ENCODE results near the gene PREPL.

The PREPL gene

GRCh38 chr2:44297431-44297830 is 63.9 kb downstream of the PREPL start:
- no peak for TF ChIP-seq ZNF341 (tag by site-specific recombination; IDR thresholded peaks at IDR 0.05; ENCODE audit: low read depth)
- 0 out of 2 replicates have a peak, but pooled peaks have one; percentile 14 for TF ChIP-seq ZFHX2 (tag by site-specific recombination; conservative IDR thresholded peaks at IDR 0.05)
- Histone ChIP-seq H3K4me1 (ENCODE audit: control insufficient read depth, insufficient read depth, low read length) (no peaks in the 10 kb centered on the region; the same call in 1 of the 2 replicates), H3K4me3 (ENCODE audit: low read depth, low read length) (no peak overlapping the region), H3K9me3 (ENCODE audit: control insufficient read depth, insufficient read depth, low read depth, low read length) (no peaks in the 10 kb centered on the region), H3K27ac (ENCODE audit: extremely low read depth, low read depth, low read length) (no peak overlapping the region), H3K36me3 (ENCODE audit: control insufficient read depth in 2 of 2, insufficient read depth in 1 of 2, low read length in 2 of 2) (no peaks in the 10 kb centered on the region)
- POLR2A ChIA-PET = no interaction called here
- CTCF ChIA-PET = interaction anchor here (4.2 kb wide), 1 partner anchor 253 kb away, joined by 22 read pairs; no protein-coding TSS in a partner anchor

- CTCF ChIA-PET = interaction anchor here (1.4 to 4.2 kb wide), 3 partner anchors 13 to 252 kb away, joined by 3 to 22 read pairs (median 17); no protein-coding TSS in a partner anchor
- TF ChIP-seq KLF1 (tag by site-specific recombination; IDR thresholded peaks at IDR 0.05) = peak; percentile 32; the same call in 1 of the 2 replicates
- no peak for TF ChIP-seq ZSCAN16 (tag by site-specific recombination; IDR thresholded peaks at IDR 0.05)
- no peak overlapping the region for H3K27ac ChIP-seq (ENCODE audit: extremely low read depth, low read depth, low read length)
- no peak overlapping the region for H3K4me3 ChIP-seq (ENCODE audit: low read depth, low read length)
- POLR2A ChIA-PET = no interaction called here
- H3K4me1 ChIP-seq (ENCODE audit: control insufficient read depth, insufficient read depth, low read length) = no peaks in the 10 kb centered on the region; the same call in 1 of the 2 replicates
- H3K36me3 ChIP-seq (ENCODE audit: control insufficient read depth in 2 of 2, insufficient read depth in 1 of 2, low read length in 2 of 2) = no peaks in the 10 kb centered on the region
- no peaks in the 10 kb centered on the region for H3K9me3 ChIP-seq (ENCODE audit: control insufficient read depth, insufficient read depth, low read depth, low read length)
These were observed 64.6 kb downstream of the PREPL start for GRCh38 chr2:44296653-44297052.

GRCh38 chr2:44295633-44296359 is 65.5 kb downstream of the PREPL start:
- ChIA-PET POLR2A (no interaction called here), CTCF (interaction anchor here (0.5 to 4.2 kb wide), 16 partner anchors 10 to 418 kb away, joined by 3 to 22 read pairs (median 4); no protein-coding TSS in a partner anchor)
- Histone ChIP-seq H3K4me1 (ENCODE audit: control insufficient read depth, insufficient read depth, low read length) (peaks cover 7% of the 10 kb centered on the region), H3K9me3 (ENCODE audit: control insufficient read depth, insufficient read depth, low read depth, low read length) (no peaks in the 10 kb centered on the region), H3K4me3 (ENCODE audit: low read depth, low read length) (no peak overlapping the region), H3K36me3 (ENCODE audit: control insufficient read depth in 2 of 2, insufficient read depth in 1 of 2, low read length in 2 of 2) (no peaks in the 10 kb centered on the region), H3K27ac (ENCODE audit: extremely low read depth, low read depth, low read length) (no peak overlapping the region)
- no peak for TF ChIP-seq ZSCAN30 (tag by site-specific recombination; IDR thresholded peaks at IDR 0.05)
- no peak for TF ChIP-seq EGR2 (tag by site-specific recombination; IDR thresholded peaks at IDR 0.05; ENCODE audit: low read depth)
- no peak for TF ChIP-seq ZNF48 (tag by site-specific recombination; IDR thresholded peaks at IDR 0.05)
- no peak for TF ChIP-seq ZFHX2 (tag by site-specific recombination; conservative IDR thresholded peaks at IDR 0.05)
- no peak for TF ChIP-seq ZNF529 (tag by site-specific recombination; IDR thresholded peaks at IDR 0.05; ENCODE audit: insufficient replicate concordance)
- no peak for TF ChIP-seq ZNF785 (tag by site-specific recombination; IDR thresholded peaks at IDR 0.05)
- TF ChIP-seq ZNF302 (tag by site-specific recombination; IDR thresholded peaks at IDR 0.05; ENCODE audit: low read depth) = no peak
- TF ChIP-seq ZNF473 (tag by site-specific recombination; IDR thresholded peaks at IDR 0.05) = no peak
- TF ChIP-seq ZNF140 (tag by site-specific recombination; IDR thresholded peaks at IDR 0.05) = no peak
- TF ChIP-seq ZNF391 (tag by site-specific recombination; IDR thresholded peaks at IDR 0.05; ENCODE audit: borderline replicate concordance, low read depth) = no peak
- no peak for TF ChIP-seq ZNF639 (tag by site-specific recombination; IDR thresholded peaks at IDR 0.05)
- TF ChIP-seq ZNF558 (tag by site-specific recombination; IDR thresholded peaks at IDR 0.05) = no peak
- TF ChIP-seq ZXDB (tag by site-specific recombination; IDR thresholded peaks at IDR 0.05) = no peak
- no peak for TF ChIP-seq ZNF202 (tag by site-specific recombination; IDR thresholded peaks at IDR 0.05; ENCODE audit: borderline replicate concordance)
- no peak for TF ChIP-seq MEIS1 (CRISPR knock-in tag; IDR thresholded peaks at IDR 0.05; ENCODE audit: borderline replicate concordance)
- TF ChIP-seq HOXD13 (CRISPR knock-in tag; IDR thresholded peaks at IDR 0.05; ENCODE audit: borderline replicate concordance) = no peak
- TF ChIP-seq KLF8 (tag by site-specific recombination; IDR thresholded peaks at IDR 0.05) = no peak
